HG02798 (cell line): ENCODE results near the gene ZNF219.

Experiments
- ATAC-seq: cut with Tn5 transposase; IDR thresholded peaks from one replicate; pipeline ENCODE4 v1.9.1; 2021; ENCODE audit warnings: mild to moderate bottlenecking; ENCODE audit not compliant: unreplicated experiment, poor library complexity

The ZNF219 gene

DNA sequence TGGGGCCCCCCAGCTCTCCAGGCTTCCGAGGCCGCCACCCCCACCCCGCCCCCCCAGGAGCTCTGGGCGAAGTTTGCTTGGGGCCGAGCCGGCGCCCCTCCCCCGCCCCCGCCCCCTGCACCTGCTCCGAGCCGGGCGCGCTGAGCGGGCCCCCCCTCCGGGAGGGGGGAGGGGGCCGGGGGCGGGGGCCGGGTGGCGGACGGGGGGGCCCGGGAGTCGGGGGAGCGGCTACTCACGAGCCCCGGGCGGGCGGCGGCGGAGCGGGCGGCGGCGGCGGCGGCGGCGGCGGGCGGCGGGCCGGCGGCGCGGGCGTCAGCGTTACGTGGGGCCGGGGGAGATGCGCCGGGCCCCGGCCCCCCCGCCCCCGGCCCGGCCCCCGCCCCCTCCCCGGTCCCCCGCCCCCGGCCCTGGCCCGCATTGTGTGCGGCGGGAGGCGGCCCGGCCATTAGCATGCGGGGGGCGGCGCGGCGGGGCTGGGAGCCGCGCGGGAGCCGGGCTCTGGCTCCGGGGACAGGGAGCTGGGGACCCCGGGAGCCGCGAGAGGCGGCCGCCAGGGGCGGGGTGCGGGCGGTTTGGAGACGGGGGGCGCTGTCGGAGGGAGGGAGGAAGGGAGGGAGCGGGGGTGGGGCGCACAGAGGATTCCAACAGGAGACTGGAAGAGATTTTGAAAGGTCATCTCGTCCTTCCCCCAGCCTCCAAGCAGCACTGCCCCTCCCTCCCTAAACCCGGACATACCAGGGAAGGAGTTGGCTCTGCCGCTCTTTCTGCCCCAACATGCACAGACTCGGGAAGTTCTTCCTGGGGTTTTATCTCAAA lies at the start of gene ZNF219:
Gene ZNF219 (minus strand): TSS at position 580 of the 816 bp plus-strand sequence. CDS start 5,064 bp downstream, outside the sequence.
- ATAC-seq: no peak

DNA sequence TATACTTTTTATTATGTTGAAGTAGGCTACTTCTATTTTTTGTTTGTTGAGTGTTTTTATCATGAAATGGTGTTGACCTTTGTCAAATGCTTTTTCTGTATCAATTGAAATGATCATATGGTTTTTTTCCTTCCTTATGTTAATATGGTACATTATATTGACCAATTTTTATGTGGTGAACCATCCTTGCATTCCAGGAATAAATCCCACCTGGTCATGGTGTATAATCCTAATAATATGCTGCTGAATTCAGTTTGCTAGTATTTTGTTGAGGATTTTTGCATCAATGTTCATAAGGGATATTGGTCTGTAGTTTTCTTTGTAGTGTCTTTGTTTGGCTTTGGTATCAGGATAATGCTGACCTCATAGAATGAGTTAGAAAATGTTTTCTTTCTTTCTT lies 47.0 kb upstream of the ZNF219 start:
- no peak for ATAC-seq

DNA sequence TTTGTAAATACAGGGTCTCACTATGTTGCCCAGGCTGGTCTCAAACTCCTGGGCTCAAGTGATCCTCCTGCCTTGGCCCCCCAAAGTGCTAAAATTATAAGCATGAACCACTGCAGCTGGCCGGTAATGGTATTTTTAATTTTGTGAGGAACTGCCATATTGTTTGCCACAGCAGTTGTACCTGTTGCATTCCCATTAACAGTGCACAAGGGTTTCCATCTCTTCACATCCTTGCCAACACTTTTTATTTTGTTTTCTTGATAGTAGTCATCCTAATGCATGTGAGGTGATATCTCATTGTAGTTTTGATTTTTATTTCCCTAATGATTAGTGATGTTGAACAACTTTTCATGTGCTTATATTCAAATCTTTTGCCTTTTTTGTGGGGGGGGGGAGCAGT lies 43.9 kb upstream of the ZNF219 start:
- ATAC-seq: no peak

DNA sequence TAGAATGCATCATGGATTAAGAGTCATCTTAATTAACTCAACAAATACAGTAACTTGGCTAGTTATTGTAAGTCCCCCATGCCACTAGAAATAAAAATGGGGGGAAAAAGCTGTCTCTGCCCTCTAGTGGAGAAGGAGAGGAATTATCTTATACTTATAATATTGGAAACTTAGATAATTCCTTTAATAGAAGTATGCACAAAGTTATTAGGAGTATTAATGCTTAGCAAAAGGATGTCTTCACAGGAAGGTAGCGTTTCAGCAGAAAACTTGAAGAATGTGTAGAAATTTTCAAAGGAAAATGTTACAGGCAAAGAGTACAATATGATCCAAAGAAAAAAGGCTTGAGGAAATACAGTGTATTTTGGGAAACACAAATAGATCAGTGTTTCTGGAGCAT lies 37.6 kb upstream of the ZNF219 start:
- ATAC-seq: no peak

DNA sequence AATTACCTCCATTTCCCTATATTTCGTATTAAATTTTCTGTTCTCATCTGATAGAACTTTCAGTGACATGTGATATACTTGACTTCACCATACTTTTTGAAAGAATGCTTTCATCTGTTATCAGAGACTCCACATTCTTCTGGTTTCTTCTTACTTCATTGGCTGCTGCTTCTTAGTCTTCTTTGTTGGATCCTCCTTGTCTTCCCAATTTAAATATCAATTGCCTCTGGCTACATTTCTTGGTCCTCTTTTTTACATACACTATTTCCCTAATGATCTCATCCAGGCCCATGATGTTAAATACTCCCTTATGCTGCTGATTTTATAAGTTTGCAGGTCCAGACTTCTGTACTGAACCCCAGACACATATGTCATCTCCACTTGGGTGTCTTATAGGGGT lies 35.4 kb upstream of the ZNF219 start:
- no peak for ATAC-seq

DNA sequence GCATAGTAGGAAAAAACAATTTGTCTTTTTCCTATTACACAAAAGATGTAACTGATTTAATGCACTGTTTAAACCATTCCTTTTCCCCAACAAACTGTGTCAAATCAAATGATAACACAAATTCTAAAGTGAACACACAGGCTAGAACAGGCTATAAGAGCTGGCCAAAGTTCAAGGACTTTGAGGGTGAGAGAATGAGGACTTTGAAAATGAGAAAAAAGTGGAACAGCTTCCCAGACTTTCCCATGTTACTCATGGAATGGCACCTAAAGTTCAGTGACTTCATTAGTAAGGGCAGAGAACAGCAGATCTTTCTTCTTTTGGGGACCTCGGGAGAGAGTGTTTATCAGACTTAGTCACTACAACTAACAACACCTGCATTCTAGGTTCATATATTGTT lies 25.0 kb upstream of the ZNF219 start:
- ATAC-seq: no peak

- ATAC-seq: no peak
Observed at GRCh38 chr14:21121122-21121521, 22.7 kb upstream of the ZNF219 start.

DNA sequence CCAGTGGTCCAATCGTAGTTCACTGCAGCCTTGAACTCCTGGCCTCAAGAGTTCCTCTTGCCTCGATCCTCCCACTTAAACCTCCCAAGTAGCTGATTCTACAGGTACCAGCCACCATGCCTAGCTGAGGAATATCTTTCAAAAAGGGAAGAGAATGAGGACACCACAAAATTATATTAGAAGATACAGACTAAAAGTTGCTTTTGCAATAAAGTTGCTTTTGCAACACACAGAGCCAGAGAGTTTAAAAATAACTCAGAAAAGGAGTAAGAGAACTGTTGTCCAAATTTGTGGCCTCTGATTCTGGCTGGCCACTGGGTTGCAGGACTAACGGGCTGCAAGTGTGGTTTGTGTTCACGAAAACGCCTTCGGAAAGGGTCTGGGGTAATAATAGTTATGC lies 22.2 kb upstream of the ZNF219 start:
- no peak for ATAC-seq

- no peak for ATAC-seq
Observed at GRCh38 chr14:21118933-21119332, 20.5 kb upstream of the ZNF219 start.

GRCh38 chr14:21113369-21113768 lies 14.9 kb upstream of the ZNF219 start:
- ATAC-seq: no peak

GRCh38 chr14:21112255-21112654 lies 13.8 kb upstream of the ZNF219 start:
- ATAC-seq: no peak

GRCh38 chr14:21109377-21110138 lies 11.1 kb upstream of the ZNF219 start:
- ATAC-seq: peak; percentile 56

DNA sequence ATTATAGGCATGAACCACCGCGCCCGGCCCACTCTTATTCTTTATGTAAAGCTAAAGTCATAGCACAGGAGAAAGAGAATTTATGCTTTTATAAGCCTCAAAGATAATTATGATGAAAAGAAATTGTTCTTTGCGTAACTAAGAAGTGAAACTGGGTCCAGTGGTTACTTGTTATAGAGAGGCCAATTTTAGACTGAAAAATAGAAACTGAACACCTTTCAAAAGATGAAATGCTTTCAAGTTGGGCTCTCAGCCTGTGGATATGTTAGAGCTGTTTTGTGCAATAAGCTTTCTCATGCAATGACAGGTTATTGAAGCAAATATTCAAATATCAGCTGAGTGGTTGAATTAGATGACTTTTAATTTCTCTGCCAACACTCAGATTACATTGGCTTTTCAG lies 10.3 kb upstream of the ZNF219 start:
- no peak for ATAC-seq

- no peak for ATAC-seq
Observed at GRCh38 chr14:21107283-21107800, 8.9 kb upstream of the ZNF219 start.

DNA sequence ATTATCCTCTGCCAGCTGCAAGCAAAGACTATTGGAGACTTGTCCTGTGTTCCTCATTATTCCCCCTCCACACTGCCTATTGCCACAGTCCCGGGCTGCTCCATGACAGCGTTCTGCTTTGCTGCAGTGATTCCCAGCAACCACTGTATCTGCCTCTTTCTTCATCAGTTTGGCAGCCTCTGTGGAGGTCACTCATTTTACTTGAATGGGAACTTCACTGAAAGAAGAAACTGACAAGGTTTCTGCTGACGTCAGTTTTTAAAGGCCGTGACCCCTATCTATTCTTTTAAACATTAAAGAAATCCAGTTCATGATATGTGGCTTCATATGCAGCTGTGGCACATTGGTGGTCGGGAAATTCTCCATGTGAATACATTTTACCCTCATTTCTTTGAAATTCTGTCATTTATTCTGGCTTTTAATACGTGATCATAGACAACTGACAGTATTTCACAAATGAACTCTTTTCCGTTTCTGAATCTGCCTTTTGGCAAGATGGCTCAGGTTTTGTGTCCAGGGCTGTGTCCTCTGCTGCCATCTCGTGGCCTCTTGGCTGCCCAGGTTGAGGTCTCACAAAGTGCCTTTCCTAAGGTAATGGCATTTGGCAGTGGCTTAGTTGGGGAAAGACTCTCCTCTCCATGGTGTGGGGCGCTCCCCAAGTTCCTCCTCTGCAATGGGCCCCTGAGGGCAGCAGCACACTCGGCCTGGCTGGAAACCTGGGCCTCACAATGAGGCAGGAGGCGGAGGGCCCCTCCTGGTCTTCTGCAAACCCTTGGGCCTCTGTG lies 8.2 kb upstream of the ZNF219 start:
- ATAC-seq: no peak

DNA sequence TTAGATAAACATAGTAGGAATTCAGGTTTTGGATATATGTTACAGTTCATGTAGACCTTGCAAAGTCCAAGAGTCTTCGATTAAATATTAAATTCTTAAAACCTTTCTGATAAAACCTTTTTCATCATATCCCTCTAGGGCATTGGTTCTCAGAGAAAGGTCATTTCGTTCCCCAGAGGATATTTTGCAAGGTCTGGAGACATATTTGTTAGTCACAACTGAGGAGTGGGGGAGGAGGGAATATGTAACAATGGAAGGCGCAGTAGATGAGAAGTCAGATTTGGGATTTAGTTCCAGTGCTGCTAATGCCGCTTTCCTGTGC lies 7.7 kb upstream of the ZNF219 start:
- ATAC-seq: no peak

DNA sequence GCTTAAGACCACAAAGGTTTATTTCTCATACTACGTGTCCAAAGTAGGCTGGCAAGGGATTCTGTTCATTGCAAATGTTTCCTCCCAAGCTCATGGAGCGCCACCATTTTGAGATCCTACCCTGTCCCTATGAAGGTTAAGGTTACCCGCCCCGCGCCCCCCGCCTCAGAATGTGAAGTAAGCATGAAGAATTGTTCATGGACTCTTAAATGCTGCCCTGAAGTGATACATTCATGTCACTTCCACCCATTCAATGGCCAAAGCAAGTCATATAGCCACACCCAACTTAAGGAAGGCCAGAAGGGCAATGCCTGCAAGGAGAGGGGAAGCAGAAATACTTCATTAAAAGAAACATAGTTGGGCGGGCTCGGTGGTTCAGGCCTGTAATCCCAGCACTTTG lies 6.6 kb upstream of the ZNF219 start:
- ATAC-seq: no peak

DNA sequence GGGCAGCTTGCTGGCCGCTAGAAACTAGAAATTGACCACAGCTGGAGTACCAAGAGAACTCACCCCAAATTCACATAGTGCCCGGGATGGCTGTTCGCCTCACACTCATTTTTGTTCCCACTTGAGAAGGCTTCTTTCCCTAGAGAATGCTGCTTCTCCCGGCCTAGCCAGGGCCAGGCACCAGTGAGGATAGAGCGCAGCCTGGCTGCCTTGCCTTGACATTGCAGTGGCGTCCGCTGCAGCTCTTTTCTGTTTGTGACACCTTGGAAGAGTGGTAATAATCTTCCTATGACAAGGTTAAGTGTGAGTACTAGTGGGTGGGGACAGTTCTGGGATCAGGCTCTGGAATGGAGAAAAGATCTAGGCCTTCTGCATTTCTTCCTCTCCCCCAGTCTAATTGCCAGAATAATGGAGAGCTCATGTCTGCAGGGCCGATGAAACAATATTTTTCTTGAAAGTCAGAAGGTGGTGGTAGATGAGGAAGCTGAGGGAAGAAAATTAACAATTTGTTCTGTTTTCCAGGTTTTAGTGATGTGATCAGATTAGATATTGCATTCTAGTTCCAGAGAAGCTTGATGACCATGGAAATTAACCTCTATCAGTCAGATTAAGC lies 6.1 kb upstream of the ZNF219 start:
- peak; percentile 40 for ATAC-seq

DNA sequence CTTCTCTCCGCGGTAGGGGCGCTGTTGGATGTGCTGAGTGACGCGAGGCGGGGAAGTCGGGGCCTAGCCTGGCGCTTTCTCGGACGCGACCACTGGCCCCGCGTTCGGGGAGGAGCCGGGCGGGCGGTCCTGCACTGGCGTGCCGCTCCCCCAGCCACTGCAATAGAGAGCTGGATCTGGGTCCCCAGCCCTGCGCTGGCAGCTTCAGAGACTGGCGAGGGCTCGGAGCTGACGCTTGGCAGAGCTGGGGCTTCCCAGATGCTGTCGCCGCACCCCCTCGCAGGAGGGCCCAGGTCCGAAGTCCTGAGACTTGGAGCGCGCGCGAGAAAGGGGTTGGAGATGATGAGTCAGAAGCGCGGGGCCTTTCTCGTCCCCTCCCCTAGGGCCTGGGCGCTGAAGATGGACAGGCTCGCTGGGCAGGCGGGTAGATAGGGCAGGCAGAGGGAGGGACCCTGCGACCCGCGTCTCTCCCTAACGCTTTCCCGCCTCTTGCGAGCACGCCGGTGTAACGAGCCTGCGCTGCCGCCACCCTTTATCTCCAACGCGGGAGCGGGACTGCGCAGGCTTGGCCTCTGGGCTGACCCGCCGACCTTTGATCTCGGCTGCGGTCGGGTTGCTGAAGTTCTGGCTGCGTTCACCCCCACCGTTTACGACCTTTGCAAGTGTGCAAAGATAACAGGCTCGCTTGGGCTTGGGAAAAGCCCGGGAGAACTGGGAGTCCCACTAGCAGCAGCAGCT lies 5.4 kb upstream of the ZNF219 start:
- peak; percentile 94 for ATAC-seq

DNA sequence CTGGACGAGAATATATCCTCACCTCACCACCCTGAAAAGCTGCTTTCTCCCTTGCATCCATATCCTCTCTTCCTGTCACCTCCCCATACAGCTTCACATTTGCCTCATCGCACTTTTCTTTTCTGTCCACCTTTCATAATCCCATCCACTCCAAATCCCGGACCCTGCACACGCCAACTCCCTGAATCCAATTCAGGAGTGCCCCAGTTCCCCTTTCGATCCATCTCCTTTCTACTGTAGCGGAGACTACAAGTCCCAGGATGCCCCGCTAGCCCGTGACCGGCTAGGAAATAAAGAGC lies 4.9 kb upstream of the ZNF219 start:
- ATAC-seq: no peak
